Mucosa of gallbladder (tissue), 1 donor: ENCODE measurements around the gene PPP1R1A. TPM values are rescaled to one million over a fixed set of nuclear protein-coding genes. Genes with fewer than 3 reads are reported as not detected.

Source experiments
- DNase-seq: peaks from one replicate; pipeline ENCODE4 v3.0.0-alpha.2; 2020; ENCODE audit warnings: low spot score
- total RNA-seq: library from RNA; stranded (reverse); gene quantifications from one replicate; pipeline ENCODE4 v1.2.1, GENCODE V29; 2021
- donor health status: DM: no; HTN: no; CAD: no.

Gene PPP1R1A
- total RNA-seq, 1 donor from 2014 or later, result 17.2 TPM

DNA sequence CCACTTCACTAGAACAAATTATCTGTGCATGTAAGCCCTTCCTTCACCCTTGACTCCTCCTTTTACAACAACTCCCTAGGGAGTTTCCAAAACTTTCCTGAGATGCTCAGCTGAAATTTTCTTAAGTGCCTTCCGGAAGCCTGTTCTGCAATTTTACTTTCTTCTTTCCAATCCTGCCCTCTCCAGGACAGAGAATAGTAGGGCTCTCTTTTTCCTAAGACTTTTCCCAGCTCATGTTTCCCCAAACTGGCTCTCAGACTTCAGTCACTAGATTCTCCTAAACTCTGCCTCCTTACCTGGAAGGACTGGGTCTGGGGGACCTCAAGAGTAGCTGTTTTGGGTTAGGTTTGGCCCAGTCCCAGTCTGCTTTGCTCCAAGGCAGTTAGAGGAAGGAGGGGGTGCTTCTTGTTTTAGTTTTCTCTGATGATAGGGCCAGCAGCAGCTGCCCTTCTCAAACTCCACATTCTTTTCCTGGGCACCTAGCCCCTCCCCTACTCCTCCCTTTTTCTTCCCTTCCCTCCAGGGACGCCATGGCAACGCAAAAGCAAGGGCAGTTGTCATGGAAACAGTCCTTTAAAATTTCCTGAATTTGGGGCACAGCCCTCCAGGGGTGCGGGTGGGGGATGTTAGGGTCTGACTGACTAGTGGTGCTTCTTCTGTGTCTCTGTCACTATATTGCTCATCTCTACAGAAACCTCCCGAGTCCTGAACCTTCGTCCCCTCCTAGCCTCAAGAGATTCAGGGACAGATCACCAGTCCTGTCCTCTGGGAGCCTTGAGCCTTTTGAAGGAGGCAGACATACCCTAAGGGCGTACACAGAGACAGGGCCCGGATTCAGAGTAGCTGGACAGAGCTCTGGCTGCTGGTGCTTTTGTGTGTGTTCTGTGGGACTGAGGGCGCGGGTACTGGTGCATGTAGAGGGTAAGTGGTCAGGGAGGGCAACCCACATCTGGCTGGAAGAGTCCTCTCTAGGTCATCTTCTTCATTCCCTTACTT lies 17.0 kb downstream of the PPP1R1A start:
- DNase-seq, result no peak

DNA sequence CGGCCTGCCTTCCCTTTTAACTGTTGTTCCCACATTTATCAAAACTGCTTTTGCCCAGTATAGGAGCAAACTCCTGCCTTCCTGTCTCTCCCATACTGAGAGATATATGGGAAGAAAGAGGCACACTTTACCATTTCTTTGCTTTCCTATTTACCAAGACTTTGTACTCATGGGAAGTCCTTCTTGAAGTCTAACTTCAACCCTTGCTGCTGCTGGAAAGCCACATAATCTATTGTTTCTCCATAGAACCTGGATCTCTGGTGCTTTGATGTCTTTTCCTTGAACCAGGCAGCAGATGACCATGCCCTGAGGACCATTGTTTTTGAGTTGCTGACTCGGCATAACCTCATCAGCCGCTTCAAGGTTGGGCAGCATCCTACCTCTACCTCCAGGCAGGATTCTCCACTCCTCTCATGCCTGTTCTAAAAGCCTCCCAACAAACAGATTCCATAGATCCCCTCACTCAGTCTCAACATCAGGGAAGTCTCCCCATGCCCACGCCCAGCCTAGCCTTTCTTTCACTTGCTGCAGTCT lies 18.4 kb downstream of the PPP1R1A start:
- DNase-seq, result no peak

DNA sequence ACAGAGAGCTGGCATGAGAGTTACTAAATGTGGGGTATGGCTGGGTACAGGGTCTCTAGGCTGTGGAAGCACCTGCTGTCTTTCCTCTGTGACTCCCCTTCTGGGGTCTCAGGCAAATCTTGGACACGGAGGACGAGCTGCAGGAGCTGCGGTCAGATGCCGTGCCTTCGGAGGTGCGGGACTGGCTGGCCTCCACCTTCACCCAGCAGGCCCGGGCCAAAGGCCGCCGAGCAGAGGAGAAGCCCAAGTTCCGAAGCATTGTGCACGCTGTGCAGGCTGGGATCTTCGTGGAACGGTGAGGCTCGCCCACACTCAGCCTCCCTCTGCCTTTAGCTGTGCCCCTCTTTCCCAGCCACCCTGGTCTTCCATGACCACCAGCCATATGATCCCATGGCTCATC lies 19.4 kb downstream of the PPP1R1A start:
- no peak for DNase-seq

DNA sequence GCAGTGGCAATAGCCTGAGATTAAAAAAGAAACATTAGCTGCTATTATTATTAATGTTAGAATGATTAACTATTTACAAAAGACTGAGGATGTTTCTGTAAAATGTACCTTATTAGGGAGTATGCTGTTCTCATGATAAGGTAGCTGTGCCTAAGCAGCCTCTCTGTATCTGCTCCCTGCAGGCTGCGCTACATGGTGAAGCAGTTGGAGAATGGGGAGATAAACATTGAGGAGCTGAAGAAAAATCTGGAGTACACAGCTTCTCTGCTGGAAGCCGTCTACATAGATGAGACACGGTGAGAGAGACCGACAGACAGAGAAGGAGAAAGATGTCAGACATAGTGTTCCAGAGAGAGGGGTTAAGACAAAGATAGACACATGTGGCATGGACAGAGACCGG lies 21.7 kb downstream of the PPP1R1A start:
- DNase-seq, result no peak

DNA sequence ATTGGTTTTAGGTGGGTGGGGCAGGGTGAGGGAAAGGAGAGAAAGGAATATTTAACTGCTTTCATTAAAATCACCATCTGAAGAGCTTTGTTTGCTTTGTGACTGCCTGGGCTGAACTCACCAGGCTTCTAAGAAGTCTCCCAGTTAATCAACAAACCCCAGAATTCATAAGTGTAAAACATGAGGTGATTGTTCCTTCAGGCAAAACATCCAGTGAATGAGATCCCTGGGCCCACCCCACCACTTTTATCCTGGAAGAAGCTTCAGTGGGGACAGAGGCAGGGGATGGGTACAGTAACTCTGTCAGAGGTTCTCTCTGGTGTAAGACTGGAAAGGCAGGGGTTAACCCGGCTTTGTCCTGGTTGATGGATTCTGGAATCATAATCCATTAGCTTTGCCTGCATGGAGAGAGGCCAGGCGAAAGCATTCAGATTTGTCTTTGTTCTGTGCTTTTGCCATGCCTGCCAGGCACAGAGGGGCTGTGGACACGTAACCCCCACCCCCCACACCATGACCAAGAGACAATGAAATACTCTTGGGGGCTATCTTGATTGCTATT lies 22.4 kb downstream of the PPP1R1A start:
- no peak for DNase-seq

DNA sequence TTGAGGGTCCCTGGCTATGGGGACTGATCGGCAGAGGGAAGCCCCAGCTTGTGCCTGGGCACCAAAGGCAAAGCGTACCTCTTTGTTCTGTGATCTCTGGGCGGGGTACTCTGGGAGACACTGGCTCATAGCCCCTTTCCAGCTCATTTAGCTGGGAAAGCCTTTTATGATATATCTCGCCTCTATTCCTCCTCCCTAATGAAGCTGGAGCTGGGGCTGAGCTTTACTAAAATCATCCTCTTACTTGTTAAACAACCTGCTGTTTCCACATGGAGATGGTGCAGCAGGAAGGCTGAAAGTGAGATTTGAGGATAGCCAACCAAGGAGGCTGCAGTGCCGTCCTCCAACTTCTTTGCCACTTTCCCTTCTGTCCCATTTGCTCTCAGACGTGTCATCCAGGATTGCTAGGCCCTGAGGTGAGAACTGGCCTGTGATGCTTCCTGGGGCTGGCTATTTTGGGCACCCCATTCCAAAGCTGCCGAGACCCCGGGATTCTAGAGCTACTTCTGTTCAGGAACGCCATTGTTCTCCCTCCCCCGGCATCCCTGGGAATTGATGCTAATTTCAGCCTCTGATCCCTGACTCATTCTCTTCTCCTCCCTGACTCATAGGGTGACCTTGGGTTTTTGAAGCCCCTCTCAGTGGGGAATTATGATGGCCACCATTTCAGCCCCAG lies 23.0 kb downstream of the PPP1R1A start:
- DNase-seq, result no peak

DNA sequence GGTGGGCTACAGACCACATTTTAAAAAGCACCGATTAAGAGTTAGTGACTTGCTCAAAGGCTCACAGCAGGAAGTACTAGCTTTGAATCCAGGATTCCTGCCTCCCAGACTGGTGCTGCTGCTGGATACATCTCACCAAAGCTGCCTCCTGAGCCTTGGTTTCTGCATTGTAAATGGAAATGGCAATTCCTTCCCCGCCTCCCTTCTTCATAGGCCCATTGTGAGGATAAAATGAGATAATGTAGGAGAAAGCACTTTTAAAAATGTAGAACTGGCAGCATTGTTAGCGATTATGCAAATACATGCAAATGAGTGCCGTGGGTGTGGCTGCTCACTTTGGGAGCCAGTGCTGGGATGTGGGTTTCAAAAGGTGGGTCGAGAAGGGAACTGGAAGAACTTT lies 23.7 kb downstream of the PPP1R1A start:
- no peak for DNase-seq

DNA sequence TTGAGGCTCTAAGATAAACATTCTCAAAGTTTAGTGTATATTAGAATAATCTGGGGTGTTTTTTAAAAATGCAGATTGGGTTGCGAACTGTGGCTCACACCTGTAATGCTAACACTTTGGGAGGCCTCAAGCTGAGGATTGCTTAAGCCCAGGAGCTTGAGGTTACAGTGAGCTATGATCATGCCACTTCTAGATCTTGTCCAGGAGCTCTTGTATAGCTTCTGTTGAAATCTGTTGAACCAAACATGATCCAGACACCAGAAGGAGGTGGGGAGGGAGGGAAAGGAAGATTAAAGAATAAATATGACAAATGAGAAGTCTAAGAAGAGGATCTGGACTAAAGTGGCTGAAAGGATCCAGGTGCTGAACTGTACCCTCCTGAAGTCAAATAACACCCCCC lies 24.7 kb downstream of the PPP1R1A start:
- DNase-seq, result no peak

DNA sequence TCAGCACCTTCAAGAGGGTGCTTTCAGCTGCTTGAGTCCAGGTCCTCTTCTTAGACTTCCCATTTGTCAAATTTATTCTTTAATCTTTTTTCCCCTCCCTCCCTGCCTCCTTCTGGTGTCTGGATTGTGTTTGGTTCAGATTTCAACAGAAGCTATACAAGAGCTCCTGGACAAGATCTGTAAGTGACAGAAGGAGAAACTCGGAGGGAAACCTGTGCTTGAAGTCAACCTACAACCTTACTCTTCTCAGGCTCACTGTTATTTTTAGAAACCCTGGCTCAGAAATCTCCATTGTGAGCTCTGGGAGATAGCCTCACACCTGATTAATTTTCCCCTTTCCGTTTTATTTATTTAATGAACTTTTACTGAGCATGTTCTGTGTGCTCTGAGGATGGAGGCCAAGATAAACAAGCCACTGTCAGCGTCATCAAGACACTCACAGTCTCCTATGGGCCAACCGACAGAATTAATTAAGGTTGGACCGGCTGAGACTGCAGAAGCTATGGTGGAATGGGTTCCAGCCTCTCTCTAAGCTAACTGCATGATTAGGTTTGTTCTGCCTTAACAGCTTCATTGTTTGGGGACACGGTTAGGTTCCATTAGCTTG lies 25.6 kb downstream of the PPP1R1A start:
- no peak for DNase-seq

DNA sequence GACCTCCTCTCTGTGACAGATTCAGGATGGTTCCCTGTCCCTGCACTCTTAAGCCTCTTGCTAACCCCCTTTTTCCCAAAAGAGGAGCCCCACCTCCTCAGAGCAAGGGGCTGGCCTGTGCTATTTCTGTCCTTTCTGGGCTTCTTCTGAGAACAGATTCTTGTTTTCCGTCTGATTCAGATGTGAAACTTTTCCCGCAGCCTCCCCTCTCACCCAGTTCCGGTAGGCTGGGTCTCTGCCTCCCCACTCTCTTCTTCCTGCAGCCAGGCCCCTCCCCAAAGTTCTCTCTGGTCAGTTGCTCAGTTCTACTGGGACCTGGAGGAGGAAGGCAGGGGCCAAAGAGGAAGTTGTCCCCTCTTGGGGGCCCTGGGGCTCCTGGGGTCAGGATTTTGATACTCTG lies 27.3 kb downstream of the PPP1R1A start:
- DNase-seq, result peak; percentile 34

DNA sequence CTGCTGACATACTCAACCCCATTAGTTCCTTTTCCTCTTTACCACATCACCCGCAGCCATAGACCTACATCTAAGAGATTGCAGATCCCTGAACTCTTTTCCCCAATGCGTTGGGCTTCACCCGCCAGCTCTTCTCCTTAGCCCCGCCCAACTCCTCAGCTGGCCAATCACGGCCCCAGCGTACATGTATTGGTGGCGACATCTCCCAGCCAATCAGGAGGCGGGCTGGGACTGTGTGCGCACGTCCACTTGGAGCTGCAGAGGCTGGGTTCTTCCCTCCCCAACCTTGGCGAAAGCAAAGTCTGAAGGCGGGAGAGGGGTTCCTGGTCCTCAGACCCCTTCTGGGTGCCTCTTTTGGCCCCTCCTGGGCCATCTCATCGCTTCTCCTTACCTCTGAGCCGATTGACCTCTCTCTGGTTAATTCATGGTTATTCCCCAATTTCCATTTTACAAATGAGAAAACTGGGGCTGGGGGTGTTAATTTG lies 28.0 kb downstream of the PPP1R1A start:
- peak; percentile 91 for DNase-seq

DNA sequence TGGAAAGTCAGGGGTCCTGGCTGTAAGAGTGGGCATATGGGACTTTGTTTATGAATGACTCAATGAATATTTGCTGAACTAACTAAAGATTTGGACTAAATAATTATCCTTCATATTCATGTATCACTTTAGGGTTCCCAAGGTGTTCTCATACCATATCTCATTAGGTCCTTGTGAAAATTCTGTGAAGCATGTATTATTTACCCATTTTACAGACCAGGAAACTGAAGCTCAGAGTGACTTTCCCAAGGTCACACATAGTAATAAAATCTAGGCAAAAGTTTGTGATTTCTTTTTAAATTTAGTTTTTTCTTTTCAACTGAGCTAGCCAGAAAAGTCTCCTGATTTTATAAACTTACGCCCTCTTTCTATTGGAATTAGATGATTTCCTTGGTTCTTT lies 29.7 kb downstream of the PPP1R1A start:
- no peak for DNase-seq

DNA sequence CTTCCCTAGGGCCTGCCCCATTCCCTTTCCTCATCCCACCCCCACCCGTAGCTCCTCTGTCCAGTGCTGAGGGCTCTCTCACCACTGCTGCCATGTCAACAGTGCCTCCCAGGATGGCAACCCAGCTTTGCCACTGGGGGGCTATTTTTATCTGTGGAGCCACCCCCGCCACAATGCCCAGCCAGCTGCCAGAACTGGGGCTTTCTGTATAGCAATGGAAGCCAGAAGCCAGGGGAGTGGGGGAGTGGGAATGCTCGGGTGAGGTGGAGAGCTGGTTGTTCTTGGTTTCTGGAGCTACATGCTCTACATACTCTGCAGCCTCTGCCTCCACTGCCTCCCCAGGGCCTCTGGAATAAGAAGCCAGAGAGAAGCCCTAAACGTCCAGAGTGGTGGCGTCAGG lies 30.1 kb downstream of the PPP1R1A start:
- DNase-seq, result no peak

DNA sequence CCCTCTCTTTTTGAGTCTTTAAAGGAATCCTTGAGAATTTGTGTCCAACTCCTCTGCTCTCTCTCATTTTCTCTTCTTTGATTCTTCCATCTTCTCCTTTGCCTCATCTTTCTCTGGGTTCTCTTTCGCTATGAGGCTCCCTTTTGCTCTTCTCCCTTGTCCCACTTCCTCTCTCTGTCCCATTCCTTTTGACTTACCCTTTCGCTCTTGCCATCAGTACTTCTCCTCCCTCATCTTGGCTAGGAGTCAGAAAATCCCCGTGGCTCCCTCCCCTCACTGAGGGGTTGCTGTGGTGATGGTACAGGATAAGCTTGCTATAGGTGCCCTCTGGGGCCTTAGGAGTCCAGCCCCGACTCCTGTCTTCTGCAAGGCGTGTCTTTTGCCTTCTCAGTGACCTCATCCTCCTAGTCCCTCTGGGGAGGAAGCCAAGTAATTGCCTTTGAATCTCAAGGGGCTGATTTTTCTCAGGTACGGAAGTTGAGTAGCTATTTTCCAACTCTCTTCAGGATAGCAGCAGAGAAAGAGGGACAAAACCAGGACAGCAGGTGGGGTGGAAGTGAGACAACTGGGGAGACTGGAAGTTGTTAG lies 32.7 kb downstream of the PPP1R1A start:
- no peak for DNase-seq

DNA sequence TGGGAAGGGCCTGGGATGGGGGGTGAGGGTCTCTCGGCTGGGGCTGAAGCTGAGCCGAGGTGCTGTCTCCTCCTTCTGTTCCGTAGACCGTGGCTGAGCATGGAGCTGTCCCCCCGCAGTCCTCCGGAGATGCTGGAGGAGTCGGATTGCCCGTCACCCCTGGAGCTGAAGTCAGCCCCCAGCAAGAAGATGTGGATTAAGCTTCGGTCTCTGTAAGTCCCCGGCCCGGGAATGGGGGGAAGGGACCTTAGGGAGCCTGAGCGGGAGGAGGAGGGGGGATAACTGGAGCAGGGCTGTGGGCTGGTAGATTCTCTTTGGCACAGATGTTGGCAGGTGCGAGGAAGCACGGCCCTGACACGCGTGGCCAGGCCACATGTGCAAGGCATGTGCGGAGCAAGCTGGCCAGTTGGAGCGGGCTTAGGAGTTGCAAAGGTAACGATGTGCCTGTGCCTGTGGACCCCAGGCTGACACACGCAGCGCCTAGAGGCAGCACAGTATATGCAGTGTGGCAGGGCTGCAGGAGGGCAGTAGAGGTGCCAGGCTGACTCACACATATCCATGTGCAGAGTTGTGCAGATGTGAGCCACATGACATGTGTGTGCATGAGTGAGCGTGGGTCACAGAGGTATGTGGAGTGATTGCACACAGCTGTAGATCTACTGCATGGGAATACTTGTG lies 38.5 kb downstream of the PPP1R1A start:
- DNase-seq, result no peak

DNA sequence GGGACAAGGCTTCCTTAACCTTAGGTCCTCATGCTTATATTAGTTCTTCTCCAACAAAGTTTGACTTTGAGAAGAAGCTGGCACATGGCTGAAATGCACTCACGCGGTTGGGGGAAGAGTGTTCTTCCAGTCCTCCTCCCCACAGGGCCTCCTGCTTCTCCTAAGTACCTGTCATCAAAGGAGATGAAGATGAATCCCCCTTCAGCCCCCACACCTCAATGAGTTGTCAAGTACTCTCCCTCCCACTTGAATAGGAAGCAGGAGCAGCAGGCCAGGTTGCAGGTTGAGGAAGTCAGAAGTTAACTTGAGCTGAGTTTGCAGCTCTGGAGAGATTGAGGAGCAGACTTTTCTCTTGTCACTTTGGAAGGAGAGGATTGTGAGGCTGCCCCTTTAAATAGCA lies 41.9 kb downstream of the PPP1R1A start:
- no peak for DNase-seq

DNA sequence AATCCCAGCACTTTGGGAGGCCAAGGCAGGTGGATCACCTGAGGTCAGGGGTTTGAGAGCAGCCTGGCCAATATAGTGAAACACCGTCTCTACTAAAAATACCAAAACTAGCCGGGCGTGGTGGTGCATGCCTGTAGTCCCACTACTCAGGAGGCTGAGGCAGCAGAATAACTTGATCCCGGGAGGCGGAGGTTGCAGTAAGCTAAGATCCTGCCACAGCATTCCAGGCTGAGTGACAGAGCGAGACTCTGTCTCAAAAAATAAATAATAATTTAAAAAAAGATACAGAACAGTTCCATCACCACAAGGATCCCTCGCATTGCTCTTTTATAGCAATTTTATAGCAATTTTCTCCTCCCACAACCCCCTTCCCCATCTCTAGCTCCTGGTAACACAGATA lies 43.7 kb downstream of the PPP1R1A start:
- no peak for DNase-seq

DNA sequence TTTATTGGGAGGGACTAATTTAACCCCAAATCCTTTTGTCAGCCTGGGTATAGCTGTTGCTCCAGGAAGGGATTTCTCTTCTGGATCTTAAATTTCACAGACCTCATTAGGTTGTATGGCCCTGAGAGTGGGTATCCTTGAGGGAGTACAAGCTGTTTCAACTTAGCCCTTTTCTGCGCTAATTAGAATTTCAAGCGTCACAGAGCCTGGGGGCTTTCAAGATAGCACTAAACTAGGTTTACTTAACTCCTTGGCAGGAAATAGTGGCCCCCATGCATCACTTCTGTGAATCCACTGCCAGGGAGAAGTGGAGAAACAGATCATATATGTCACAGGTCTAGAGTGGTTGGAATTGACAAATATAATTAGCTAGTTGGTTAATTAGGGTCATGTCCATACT lies 44.9 kb downstream of the PPP1R1A start:
- DNase-seq, result no peak

DNA sequence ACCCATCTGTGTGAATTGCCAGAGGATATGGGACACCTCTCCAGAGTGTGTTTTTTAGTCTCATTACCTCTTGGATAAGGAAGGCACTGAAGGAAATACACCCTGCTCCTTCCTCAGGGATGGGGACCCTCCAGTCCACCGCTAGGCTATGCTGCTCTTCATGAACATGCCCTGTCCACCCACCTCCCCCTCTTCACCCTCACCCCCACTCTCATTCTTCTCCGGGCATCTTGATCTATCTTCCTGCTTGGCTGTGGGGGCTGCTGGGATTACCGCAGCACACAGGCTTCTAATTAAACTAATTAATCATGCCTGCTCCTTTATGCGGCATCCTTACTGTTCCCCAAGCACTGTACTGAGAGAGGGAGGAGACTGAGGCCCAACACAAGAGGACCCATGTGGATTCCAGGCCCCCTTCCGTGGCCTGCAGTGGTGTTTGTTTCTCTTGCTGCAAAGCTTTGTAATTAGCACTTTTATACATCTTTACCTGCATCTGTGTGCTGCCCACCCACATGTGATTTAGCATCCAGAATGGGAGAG lies 46.6 kb downstream of the PPP1R1A start:
- DNase-seq, result no peak

DNA sequence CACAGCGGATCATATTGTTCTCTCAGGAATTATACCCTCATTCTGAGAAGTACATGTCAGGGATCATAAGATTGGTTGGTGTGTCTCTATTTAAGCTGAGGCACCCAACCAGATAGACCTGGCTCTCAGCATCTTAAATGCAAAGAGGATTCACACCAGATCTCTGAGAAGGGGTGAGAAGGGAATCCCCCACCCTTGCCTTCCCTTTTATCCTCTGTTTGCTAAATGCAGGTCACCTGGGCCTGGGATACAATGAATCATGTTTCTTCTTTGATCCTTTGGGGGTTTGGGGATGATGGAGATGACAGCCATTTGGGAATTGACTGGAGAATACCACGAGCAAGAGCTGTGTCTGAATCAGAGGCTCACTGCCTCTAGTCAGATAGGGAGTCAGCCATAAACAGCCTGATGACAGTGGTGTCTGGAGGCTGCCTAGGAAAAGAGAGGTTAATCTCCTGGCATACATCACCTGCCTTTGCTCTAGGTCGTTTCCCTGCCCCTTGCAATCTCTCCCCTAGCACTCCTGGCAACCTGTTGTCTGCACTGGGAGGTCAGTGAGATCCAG lies 50.2 kb downstream of the PPP1R1A start:
- DNase-seq, result no peak
